Neural progenitor cell (in vitro differentiated cells): ENCODE measurements around the gene MARCHF2.

Source experiments
- CTCF ChIP-seq: fragments of 200-600 bp; sonication (generic); IDR thresholded peaks from 2 replicates; pipeline ENCODE4 v1.5.1; 2017; ENCODE audit warnings: antibody characterized with exemption, mild to moderate bottlenecking
- EZH2 ChIP-seq: fragments of 200-600 bp; sonication (generic); IDR thresholded peaks from 2 replicates; pipeline ENCODE4 v1.6.1; 2017; ENCODE audit warnings: antibody characterized with exemption, mild to moderate bottlenecking, moderate library complexity
- EZH2phosphoT487 ChIP-seq: fragments of 200-600 bp; sonication (generic); IDR thresholded peaks from 2 replicates; pipeline ENCODE4 v1.6.1; 2017; ENCODE audit warnings: antibody characterized with exemption

GRCh38 chr19:8451377-8451776, 38.3 kb downstream of the MARCHF2 start:
- TF ChIP-seq CTCF (no peak), EZH2phosphoT487 (no peak), EZH2 (no peak)
